ENCODE measurements around the gene NMT2. TPM values are rescaled to one million over a fixed set of nuclear protein-coding genes. Genes with fewer than 3 reads are reported as not detected.

The NMT2 gene
- total and polyA plus RNA-seq, 2 of the 4 experiments (the other 2 are of a cell fraction) = 18.7 to 41.0 TPM

- POLR2A ChIA-PET (ENCODE audit: unreplicated experiment) = no interaction called here
Observed at GRCh38 chr10:15116225-15116624, 52.3 kb downstream of the NMT2 start.

More at GRCh38 chr10:15116225-15116624, 52.3 kb downstream of the NMT2 start:
- H3K9me3 ChIP-seq (ENCODE audit: control insufficient read depth, insufficient read depth, low read length) = no peaks in the 10 kb centered on the region
- H2BK20ac ChIP-seq (ENCODE audit: low read depth, low read length) = no peak overlapping the region
- H3K9me1 ChIP-seq (ENCODE audit: insufficient read depth, low read length) = peaks cover 8% of the 10 kb centered on the region
- H3K27me3 ChIP-seq (ENCODE audit: control insufficient read depth, insufficient read depth, low read length) = no peaks in the 10 kb centered on the region
- H3K27ac ChIP-seq (ENCODE audit: insufficient read depth, low read length) = no peak overlapping the region
- H3K14ac ChIP-seq (replicated peaks; ENCODE audit: low read depth, low read length) = no peak overlapping the region
- no peak overlapping the region for H2BK15ac ChIP-seq (ENCODE audit: low read depth, low read length)
- no peak overlapping the region for H4K8ac ChIP-seq (ENCODE audit: low read depth in 2 of 2, low read length in 2 of 2)
- no peak overlapping the region for H3K4ac ChIP-seq (ENCODE audit: low read depth, low read length)
- DNase-seq (no peak), ATAC-seq (ENCODE audit: low read depth) (no peak)
- H3K56ac ChIP-seq (ENCODE audit: extremely low read depth, insufficient read depth, low read length) = no peak overlapping the region
- H3K4me1 ChIP-seq (ENCODE audit: control insufficient read depth, insufficient read depth, low read length) = peaks cover 2% of the 10 kb centered on the region
- H3K18ac ChIP-seq (ENCODE audit: low read depth, low read length) = no peak overlapping the region
- no peak overlapping the region for H2BK120ac ChIP-seq (ENCODE audit: low read depth, low read length)
- H2BK5ac ChIP-seq (ENCODE audit: low read depth, low read length, poor library complexity, severe bottlenecking) = no peak overlapping the region
- no peak overlapping the region for H3K4me3 ChIP-seq (ENCODE audit: insufficient read depth, low read depth, low read length)
- H3K9ac ChIP-seq (ENCODE audit: low read depth, low read length) = no peak overlapping the region
- H4K20me1 ChIP-seq (ENCODE audit: insufficient read depth, low read length) = no peaks in the 10 kb centered on the region
- no peak overlapping the region for H3K4me2 ChIP-seq (ENCODE audit: low read depth, low read length)
- no peak overlapping the region for H4K5ac ChIP-seq (ENCODE audit: low read depth, low read length)
- no peak for TF ChIP-seq RAD21 (IDR thresholded peaks at IDR 0.05; ENCODE audit: low read length)
- no peak for TF ChIP-seq MAZ (IDR thresholded peaks at IDR 0.05; ENCODE audit: borderline replicate concordance, low read depth, low read length)
- no peak for TF ChIP-seq POLR2A (IDR thresholded peaks at IDR 0.05; ENCODE audit: low read depth, low read length)
- no peak for TF ChIP-seq ELK1 (IDR thresholded peaks at IDR 0.05; ENCODE audit: borderline replicate concordance, low read depth, low read length)
- no peak for TF ChIP-seq USF2 (IDR thresholded peaks at IDR 0.05; ENCODE audit: low read depth, low read length)
- TF ChIP-seq RCOR1 (IDR thresholded peaks at IDR 0.05; ENCODE audit: insufficient replicate concordance, low read length) = no peak
- no peak for TF ChIP-seq NFE2L2 (IDR thresholded peaks at IDR 0.05; ENCODE audit: low read depth, low read length)
- TF ChIP-seq RFX5 (IDR thresholded peaks at IDR 0.05; ENCODE audit: low read depth, low read length) = no peak
- no peak for TF ChIP-seq MXI1 (IDR thresholded peaks at IDR 0.05; ENCODE audit: borderline replicate concordance, low read depth, low read length)
- no peak for TF ChIP-seq CEBPB (IDR thresholded peaks at IDR 0.05; ENCODE audit: low read depth, low read length)
- BruUV-seq (replicated peaks) = no TSS peak
- no peak overlapping the region for H4K91ac ChIP-seq (ENCODE audit: insufficient read depth, low read depth, low read length)
- intact Hi-C loops (cut with micrococcal nuclease) = no loop called here
- no peak overlapping the region for H3K23ac ChIP-seq (ENCODE audit: low read depth, low read length)
- CTCF ChIA-PET = no interaction called here
- in situ Hi-C loops (cut with MboI; ENCODE audit: low sequenced_read_pairs) = no loop called here
- H2AK5ac ChIP-seq (ENCODE audit: low read depth, low read length) = no peak overlapping the region
- peaks cover 19% of the 10 kb centered on the region for H3K36me3 ChIP-seq (ENCODE audit: control insufficient read depth, insufficient read depth, low read length)
- no CpG with 5 or more reads among the region's 5 CpGs for WGBS, 2 experiments (ENCODE audit: extremely low coverage in 2 of 2, insufficient read length in 1 of 2)
- dilution Hi-C loops (cut with HindIII; ENCODE audit: low sequenced_read_pairs, unreplicated experiment) = no loop called here
- peaks cover 6 to 11% of the 10 kb centered on the region in 2 experiments; a peak in 3 of 4 replicates for H3K79me1 ChIP-seq (ENCODE audit: low read depth in 1 of 2, low read length in 2 of 2)
- H2AK9ac ChIP-seq (replicated peaks; ENCODE audit: low read depth, low read length, poor library complexity) = no peak overlapping the region
- H2AFZ ChIP-seq (replicated peaks; ENCODE audit: low read length, poor library complexity) = no peak overlapping the region
